K562 (cell line): ENCODE results near the gene BCL7C. TPM values are rescaled to one million over a fixed set of nuclear protein-coding genes. Genes with fewer than 3 reads are reported as not detected.

Experiments
- BACH1 ChIP-seq: fragments of 200-800 bp; sonication (Bioruptor generic); IDR thresholded peaks from 2 replicates; pipeline ENCODE4 v1.6.1; 2016; ENCODE audit warnings: missing genetic modification characterization, missing compliant biosample characterization
- CHD1 ChIP-seq: fragments of 200-600 bp; sonication (generic); IDR thresholded peaks from one replicate; pipeline ENCODE4 v1.6.1; 2012; ENCODE audit warnings: mild to moderate bottlenecking, moderate library complexity, low read length, inconsistent platforms
- CXXC5 ChIP-seq: fragments of 250-450 bp; sonication (Bioruptor Pico); IDR thresholded peaks from 2 replicates; pipeline ENCODE4 v1.8.0; 2022; ENCODE audit warnings: inconsistent platforms, mild to moderate bottlenecking, moderate library complexity
- DPF2 ChIP-seq: fragments of 450-650 bp; IDR thresholded peaks from 2 replicates; pipeline ENCODE4 v1.6.1; 2016
- ESRRA ChIP-seq: fragments of 450-650 bp; IDR thresholded peaks from 2 replicates; pipeline ENCODE4 v1.6.1; 2014; ENCODE audit warnings: low read depth, mild to moderate bottlenecking, moderate library complexity, borderline replicate concordance
- FOXK2 ChIP-seq, 2 experiments: fragments of 450-650 bp; IDR thresholded peaks in 1 of 2; conservative IDR thresholded peaks in 1 of 2; 2 replicates each; pipeline ENCODE4 v1.6.1; 2016; ENCODE audit warnings: low read depth in 2 of 2, mild to moderate bottlenecking in 1 of 2
- GATAD2A ChIP-seq: fragments of 450-650 bp; IDR thresholded peaks from 2 replicates; pipeline ENCODE4 v1.6.1; 2017
- HDAC1 ChIP-seq, 2 experiments: fragments of 450-650 bp; IDR thresholded peaks; 2 replicates each; pipeline ENCODE4 v1.6.1; 2016 to 2017; ENCODE audit warnings: inconsistent platforms in 1 of 2, mild to moderate bottlenecking in 1 of 2, moderate library complexity in 1 of 2
- MAX ChIP-seq: sonication (generic); formaldehyde crosslinking; IDR thresholded peaks from 2 replicates; pipeline ENCODE4 v1.9.0; 2022; ENCODE audit warnings: mild to moderate bottlenecking, missing genetic modification reagents
- NCOA2 ChIP-seq, 2 experiments: fragments of 450-650 bp; IDR thresholded peaks; 2 replicates each; pipeline ENCODE4 v1.6.1; 2018; ENCODE audit warnings: mild to moderate bottlenecking in 2 of 2, moderate library complexity in 1 of 2; ENCODE audit not compliant: partially characterized antibody in 2 of 2
- NFE2 ChIP-seq: IDR thresholded peaks from 2 replicates; pipeline ENCODE4 v1.6.1; 2014; ENCODE audit warnings: antibody characterized with exemption, low read depth
- NFYB ChIP-seq: IDR thresholded peaks from 2 replicates; pipeline ENCODE4 v1.6.1; 2011; ENCODE audit warnings: mild to moderate bottlenecking, moderate library complexity; ENCODE audit not compliant: insufficient read length; ENCODE audit errors: extremely low read depth
- NR0B1 ChIP-seq: fragments of 450-650 bp; IDR thresholded peaks from one replicate; pipeline ENCODE4 v1.6.1; 2018; ENCODE audit warnings: mild to moderate bottlenecking, moderate library complexity; ENCODE audit not compliant: partially characterized antibody
- NRF1 ChIP-seq, 2 experiments: fragments of 450-650 bp; IDR thresholded peaks in 1 of 2; conservative IDR thresholded peaks in 1 of 2; 2 replicates each; pipeline ENCODE4 v1.6.1; 2014; ENCODE audit warnings: mild to moderate bottlenecking in 2 of 2
- RBM39 ChIP-seq: fragments of 200-400 bp; formaldehyde crosslinking; optimal IDR thresholded peaks from 2 replicates; pipeline ENCODE3; 2018; ENCODE audit warnings: low read depth, low read length
- RFX5 ChIP-seq: IDR thresholded peaks from 2 replicates; pipeline ENCODE4 v1.6.1; 2011; ENCODE audit warnings: low read depth, mild to moderate bottlenecking, improper control_type of control experiment, low read length
- RNF219 ChIP-seq: fragments of 250-450 bp; sonication (Bioruptor Pico); IDR thresholded peaks from 2 replicates; pipeline ENCODE4 v1.5.0; 2022; ENCODE audit warnings: mild to moderate bottlenecking
- SMARCA5 ChIP-seq: fragments of 450-650 bp; IDR thresholded peaks from 2 replicates; pipeline ENCODE4 v1.6.1; 2016
- TAF9B ChIP-seq: fragments of 450-650 bp; IDR thresholded peaks from 2 replicates; pipeline ENCODE4 v1.6.1; 2018; ENCODE audit warnings: mild to moderate bottlenecking; ENCODE audit not compliant: partially characterized antibody
- TBP ChIP-seq: optimal IDR thresholded peaks from 2 replicates; pipeline ENCODE3; 2011; ENCODE audit warnings: low read depth, low read length, improper control_type of control experiment
- TCFL5 ChIP-seq: fragments of 250-450 bp; sonication (Bioruptor Pico); conservative IDR thresholded peaks from 2 replicates; pipeline ENCODE4 v1.6.1; 2021; ENCODE audit warnings: mild to moderate bottlenecking, moderate library complexity, matching md5 sums
- ZBTB2 ChIP-seq: fragments of 450-650 bp; IDR thresholded peaks from 2 replicates; pipeline ENCODE4 v1.6.1; 2016; ENCODE audit warnings: antibody characterized with exemption
- ZC3H4 ChIP-seq: sonication (generic); formaldehyde crosslinking; IDR thresholded peaks from 2 replicates; pipeline ENCODE4 v1.9.0; 2021; ENCODE audit warnings: missing genetic modification reagents, borderline replicate concordance
- ZNF316 ChIP-seq: fragments of 450-650 bp; IDR thresholded peaks from 2 replicates; pipeline ENCODE4 v1.6.1; 2016
- ZNF444 ChIP-seq: fragments of 250-450 bp; sonication (Bioruptor Pico); IDR thresholded peaks from 2 replicates; pipeline ENCODE4 v1.4.0; 2020; ENCODE audit warnings: mild to moderate bottlenecking, moderate library complexity
- ZNF586 ChIP-seq: fragments of 450-650 bp; formaldehyde crosslinking; conservative IDR thresholded peaks from 2 replicates; pipeline ENCODE4 v1.4.0; 2020; ENCODE audit warnings: mild to moderate bottlenecking, moderate library complexity
- polyA plus RNA-seq, 8 experiments: library from polyadenylated mRNA; depleted of rRNA in 4 of 8; stranded (reverse) in 5 of 8; unstranded in 3 of 8; fragments of >200 nt; fragmentation: Nextera tagmentation in 2 of 8; fragmentation: Illumina TruSeq in 1 of 8; extraction: Ambion mirVana in 2 of 8; extraction: Trizol in 1 of 8; gene quantifications; 2 replicates each; pipeline versions ENCODE4 v1.2.1 to v1.2.3, GENCODE V29; 2011 to 2014; ENCODE audit warnings: inconsistent platforms in 1 of 8, missing spikeins in 1 of 8
- total RNA-seq, 7 experiments: library from RNA; depleted of rRNA in 6 of 7; stranded (reverse); fragments of >200 nt in 6 of 7; fragmentation: Illumina TruSeq in 2 of 7; extraction: Trizol in 2 of 7; gene quantifications; 2 replicates each; pipeline versions ENCODE4 v1.2.1 to v1.2.3, GENCODE V29; 2011 to 2021; ENCODE audit warnings: low replicate concordance in 1 of 7
- TF ChIP-seq, protein P1 (sequence below): sonication (generic); formaldehyde crosslinking; IDR thresholded peaks from 2 replicates; pipeline ENCODE4 v1.5.0; 2020; ENCODE audit warnings: missing genetic modification reagents

The BCL7C gene
- total and polyA plus RNA-seq, 9 of the 15 experiments (the other 6 are each of a cell fraction or from before 2014, with no cell fraction given): 1.7 to 85.8 (median 19.6) TPM

DNA sequence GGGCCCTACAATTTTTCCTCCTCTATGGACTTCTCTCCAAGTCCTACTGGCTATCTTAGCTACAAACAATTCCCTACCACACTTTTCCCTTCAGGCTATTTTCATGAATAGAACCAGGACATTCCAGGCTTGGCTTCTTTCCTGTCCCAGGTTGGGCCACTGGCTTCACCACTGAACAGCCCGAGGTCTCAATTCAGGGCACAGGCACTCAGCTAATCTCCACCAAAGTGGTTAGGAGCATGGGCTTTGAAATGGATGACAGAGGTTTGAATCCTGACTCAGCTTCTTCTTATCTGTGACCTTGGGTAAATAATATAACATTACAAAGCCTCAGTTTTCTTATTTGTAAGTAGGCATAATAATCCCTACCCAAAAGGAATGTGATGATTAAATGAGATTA, 56.0 kb downstream of the BCL7C start (continued):
- TF ChIP-seq BACH1 (tag) (0 out of 2 replicates have a peak, but pooled peaks have one; percentile 31), FOXK2 (conservative IDR thresholded peaks at IDR 0.05 in 1 of 2, IDR thresholded peaks at IDR 0.05 in 1 of 2; ENCODE audit: low read depth in 2 of 2) (no peak), ZNF444 (no peak), DPF2 (peak; percentile 48), MAX (no peak), TAF9B (no peak), ESRRA (peak; percentile 50; the same call in 1 of the 2 replicates), CXXC5 (CRISPR knock-in tag) (no peak), RBM39 (no peak), SMARCA5 (no peak), NRF1 (conservative IDR thresholded peaks at IDR 0.05 in 1 of 2, IDR thresholded peaks at IDR 0.05 in 1 of 2) (no peak), TBP (peak; percentile 35), TCFL5 (CRISPR knock-in tag) (no peak), ZNF586 (CRISPR knock-in tag) (no peak), CHD1 (no peak), NFE2 (peak; percentile 61), NCOA2 (IDR thresholded peaks at IDR 0.05; ENCODE audit: partially characterized antibody in 2 of 2) (no peak), ZNF316 (peak; percentile 91), RFX5 (no peak), ZBTB2 (no peak), NR0B1 (no peak), HDAC1 (IDR thresholded peaks at IDR 0.05) (no peak), RNF219 (CRISPR knock-in tag) (no peak), NFYB (no peak), ZC3H4 (CRISPR knock-in tag) (no peak), GATAD2A (no peak)
- TF ChIP-seq, protein P1, sequence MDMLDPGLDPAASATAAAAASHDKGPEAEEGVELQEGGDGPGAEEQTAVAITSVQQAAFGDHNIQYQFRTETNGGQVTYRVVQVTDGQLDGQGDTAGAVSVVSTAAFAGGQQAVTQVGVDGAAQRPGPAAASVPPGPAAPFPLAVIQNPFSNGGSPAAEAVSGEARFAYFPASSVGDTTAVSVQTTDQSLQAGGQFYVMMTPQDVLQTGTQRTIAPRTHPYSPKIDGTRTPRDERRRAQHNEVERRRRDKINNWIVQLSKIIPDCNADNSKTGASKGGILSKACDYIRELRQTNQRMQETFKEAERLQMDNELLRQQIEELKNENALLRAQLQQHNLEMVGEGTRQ (CRISPR knock-in tag): no peak
